HG02678 (cell line): ENCODE data around the gene TMEM174.

Experiments used
- ATAC-seq: cut with Tn5 transposase; IDR thresholded peaks from one replicate; pipeline ENCODE4 v1.9.1; 2021; ENCODE audit warnings: mild to moderate bottlenecking, moderate library complexity; ENCODE audit not compliant: unreplicated experiment

The TMEM174 gene, protein sequence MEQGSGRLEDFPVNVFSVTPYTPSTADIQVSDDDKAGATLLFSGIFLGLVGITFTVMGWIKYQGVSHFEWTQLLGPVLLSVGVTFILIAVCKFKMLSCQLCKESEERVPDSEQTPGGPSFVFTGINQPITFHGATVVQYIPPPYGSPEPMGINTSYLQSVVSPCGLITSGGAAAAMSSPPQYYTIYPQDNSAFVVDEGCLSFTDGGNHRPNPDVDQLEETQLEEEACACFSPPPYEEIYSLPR

DNA sequence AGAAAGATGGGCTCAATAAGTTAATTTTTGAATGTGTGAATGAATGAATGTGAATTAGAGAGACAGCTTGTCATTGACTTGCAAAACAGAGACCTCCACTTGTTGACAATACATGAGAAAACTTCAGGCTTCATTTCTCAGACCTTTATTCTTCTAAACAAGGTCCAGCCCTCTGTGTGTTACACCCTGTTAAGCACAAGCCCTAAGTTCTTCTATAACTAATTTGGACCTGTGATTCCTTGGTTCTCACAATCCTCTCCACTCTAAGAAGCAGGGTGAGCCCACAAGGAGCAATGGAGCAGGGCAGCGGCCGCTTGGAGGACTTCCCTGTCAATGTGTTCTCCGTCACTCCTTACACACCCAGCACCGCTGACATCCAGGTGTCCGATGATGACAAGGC, at the start of gene TMEM174:
Gene TMEM174 (plus strand): TSS at position 243 of the 400 bp plus-strand sequence. CDS start 51 bp downstream, at position 294.
- no peak for ATAC-seq

DNA sequence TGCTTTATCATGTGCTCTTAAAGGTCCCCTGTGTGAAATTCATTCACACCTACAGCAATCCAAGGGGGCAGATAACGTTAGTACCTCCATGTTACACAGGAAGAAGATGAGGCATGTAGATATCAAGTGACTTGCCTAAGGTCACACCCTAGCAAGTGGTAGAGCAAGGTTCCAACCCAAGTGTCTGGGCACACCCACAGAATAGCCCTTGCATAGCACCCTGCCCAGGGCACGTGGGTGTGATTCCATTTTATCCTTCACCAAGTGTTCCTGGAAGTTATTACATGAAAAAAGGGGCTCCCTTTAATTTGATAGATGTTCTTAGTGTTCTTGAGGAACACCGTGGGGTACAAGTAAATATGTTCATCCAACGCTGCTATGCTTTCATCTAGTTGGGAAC, 47.7 kb upstream of the TMEM174 start:
- ATAC-seq = no peak

DNA sequence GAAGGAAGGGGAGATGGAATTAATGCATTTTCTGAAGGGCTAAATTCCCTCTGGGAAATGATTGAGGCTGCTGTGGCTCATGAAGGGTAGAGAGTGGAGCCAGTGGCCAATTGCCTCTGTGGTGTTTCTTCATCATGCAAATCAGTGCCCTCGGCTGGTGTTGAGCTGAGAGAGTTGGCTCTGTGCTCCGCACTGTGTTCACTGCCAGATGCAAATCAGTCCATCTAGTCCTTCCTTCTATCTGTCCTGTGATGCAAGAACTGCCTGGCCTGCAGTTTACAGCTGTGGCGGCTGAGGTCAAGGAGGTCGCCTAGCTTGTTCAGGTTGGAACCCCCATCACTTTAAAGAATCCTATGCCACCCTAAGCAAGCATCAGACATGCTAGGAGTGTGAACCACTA, 46.6 kb upstream of the TMEM174 start:
- ATAC-seq = no peak

DNA sequence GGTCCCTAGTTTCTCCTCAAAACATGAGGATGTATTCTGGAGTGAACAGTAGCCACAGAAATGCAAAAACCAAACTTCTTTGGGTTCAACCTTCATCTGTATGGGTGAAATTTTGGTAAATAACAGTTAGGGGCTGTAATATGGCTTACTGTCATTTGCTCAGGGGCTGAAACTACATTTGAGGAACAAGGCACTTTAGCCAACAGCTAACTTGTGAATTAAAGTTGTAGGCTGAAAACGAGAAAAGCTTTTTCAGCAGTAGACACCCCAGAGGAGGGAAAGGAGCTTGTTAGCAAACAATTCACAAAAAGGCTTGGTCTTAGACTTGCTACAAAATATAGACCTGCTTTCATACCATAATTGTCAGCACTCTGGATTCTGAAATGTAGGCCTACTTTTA, 46.0 kb upstream of the TMEM174 start:
- no peak for ATAC-seq

DNA sequence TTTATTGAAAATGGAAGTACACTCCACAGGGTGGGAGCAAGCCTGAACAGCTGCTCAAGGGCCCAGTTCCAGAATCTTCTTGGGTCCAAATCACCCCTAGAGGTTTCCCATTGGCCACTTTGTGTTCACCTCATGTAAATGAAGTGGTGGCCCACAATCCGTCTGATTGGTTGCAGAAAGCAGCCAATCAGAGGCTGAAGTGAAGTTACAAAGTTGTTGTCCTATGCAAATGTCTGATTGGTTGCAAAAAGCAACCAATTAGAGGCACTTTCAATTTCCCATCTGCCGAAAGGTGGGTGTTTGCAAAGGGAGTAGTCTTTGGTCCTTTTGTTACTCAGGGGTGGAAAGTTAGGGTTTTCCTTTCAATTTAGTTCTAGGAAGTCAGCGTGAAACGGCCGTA, 43.9 kb upstream of the TMEM174 start:
- ATAC-seq = no peak

DNA sequence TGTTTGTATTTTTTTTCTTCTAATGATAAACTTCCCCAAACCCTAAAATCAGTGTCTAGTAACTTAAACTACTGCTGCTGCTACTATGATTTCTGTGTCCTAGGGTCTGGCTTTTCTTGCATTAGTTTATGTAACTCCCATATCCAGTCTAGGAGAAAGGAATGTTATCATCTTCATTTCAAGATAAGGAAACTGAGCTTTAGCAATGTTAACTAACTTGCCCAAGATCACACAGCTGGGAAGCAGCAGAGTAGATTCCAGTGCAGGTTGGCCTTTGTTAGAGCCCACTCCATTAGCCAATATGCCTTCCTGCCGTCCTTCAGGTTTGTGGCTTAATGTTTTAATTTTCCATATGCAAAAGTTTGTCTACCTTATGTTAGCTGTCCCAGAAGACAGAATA, 42.2 kb upstream of the TMEM174 start:
- ATAC-seq = no peak

DNA sequence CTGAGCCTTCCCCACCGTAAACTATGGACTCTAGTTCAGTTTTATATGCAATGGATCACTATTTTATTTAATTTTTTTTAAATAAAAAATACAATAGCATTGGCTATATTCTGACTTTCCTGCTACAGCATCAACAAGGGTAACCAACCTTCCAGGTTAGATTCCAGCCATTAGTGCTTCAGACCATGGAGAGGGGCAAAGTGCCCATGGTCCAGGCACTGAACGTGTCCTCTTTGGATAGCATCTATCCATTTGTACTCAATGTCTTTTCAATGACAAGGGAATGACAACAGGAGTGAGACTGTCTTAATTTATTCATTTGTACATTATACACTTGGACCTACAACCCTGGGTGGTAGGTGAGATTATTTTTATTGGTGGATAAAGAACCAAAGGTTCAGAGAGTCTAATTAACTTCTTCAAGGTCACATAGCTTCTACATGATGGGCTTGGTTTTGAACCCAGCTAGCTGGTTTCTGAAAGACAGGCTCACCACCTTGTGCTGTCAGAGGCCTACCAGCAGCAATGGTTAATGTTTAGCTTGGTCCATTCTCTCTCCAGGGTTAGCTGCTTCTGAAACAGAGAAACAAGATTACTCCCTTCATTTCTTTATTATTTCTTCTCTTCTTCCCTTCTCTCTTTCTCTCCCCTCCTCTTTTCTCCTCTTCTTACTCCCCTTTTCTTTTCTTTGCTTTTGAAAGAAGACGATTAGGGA, 41.1 kb upstream of the TMEM174 start:
- ATAC-seq = no peak

DNA sequence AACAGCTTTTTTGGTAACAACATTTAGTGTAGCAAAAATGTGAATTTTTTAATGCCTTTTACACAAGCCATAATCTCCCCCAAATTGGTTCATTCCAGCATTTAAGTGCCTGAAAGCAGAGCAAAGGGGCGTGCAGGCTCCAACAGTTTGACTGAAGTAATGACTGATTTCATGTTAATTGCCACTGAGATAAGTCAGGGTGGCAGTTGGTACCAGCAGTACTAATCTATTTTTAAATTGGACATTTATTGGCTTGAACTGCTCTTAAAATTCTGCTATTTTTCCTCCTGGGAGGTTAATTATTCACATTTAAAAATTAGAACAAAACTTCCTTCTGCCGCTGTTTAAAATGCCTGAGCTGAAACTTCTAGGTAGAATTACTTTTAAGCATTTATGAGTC, 40.2 kb upstream of the TMEM174 start:
- no peak for ATAC-seq

DNA sequence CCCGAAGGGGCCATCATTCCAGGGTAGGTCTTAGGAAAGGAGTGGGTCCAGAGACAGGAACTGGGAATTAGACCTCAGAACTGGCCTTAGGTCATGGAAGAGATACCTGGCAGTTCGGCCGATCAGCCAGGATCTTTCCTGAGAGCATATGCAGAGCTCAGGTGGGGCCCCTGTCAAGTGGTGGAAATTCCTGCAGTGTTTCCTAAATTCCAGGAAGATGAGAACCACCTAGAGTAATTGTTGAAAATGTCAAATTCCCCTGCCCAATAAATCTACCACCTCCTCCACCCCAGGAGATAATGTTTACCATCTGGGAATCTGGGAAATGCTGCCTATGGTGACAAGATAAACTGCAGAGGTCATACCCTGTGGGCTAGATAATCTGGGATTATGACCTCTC, 38.0 kb upstream of the TMEM174 start:
- ATAC-seq = no peak

DNA sequence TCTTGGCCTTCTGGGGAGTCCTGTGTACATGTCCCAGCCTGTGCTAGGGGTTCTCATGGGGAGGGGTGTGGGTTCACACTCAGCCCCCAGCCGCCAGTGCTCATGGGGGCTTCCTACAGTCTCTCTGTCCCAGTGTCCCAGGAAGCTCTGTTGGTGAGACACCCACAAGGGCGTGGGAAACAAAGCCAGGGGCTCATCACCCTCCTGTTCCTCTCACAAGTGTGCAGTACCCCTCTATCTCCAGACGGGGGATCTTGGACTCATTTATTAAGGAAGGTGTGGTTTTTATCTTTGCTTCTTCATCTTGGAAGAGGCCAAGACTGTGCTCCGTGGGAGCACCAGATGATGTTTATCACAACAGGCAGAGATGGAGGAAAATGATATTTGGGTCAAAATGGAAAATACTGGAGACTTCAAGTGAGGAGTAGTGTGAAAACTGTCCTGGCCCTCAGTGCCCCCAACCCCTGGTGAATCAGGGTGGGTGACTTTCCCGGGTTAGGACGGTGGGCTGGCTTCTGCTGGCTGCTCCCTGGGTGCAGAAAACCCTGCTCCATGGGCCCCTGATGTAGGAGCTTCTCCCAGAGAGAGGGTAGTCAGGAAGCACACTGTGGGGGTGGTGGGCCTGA, 37.5 kb upstream of the TMEM174 start:
- ATAC-seq = no peak

DNA sequence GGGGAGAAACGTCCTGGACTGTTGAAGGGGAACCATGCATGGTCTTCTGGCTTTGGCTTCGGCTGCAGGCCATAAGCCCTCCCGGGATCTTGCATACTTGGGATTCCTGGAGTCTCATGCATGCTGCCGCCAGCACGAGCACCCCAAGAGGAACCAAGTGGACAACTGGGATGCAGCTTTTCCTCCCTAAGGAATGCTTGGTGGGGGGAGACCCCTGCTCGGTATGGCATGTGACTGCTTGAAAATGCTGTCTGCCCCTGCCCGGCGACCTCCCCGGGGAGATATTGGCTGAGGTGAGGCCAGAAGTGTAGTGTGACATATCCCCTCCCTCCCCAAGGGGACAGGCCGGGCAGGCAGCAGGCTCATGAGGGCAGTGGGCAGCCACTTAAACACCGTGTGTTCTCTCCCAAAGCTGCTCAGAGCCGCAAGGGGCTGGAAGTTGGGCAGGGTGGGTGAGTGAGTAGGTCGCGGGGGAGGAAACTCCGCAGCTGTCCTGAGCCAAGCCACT, 36.9 kb upstream of the TMEM174 start:
- ATAC-seq = no peak

DNA sequence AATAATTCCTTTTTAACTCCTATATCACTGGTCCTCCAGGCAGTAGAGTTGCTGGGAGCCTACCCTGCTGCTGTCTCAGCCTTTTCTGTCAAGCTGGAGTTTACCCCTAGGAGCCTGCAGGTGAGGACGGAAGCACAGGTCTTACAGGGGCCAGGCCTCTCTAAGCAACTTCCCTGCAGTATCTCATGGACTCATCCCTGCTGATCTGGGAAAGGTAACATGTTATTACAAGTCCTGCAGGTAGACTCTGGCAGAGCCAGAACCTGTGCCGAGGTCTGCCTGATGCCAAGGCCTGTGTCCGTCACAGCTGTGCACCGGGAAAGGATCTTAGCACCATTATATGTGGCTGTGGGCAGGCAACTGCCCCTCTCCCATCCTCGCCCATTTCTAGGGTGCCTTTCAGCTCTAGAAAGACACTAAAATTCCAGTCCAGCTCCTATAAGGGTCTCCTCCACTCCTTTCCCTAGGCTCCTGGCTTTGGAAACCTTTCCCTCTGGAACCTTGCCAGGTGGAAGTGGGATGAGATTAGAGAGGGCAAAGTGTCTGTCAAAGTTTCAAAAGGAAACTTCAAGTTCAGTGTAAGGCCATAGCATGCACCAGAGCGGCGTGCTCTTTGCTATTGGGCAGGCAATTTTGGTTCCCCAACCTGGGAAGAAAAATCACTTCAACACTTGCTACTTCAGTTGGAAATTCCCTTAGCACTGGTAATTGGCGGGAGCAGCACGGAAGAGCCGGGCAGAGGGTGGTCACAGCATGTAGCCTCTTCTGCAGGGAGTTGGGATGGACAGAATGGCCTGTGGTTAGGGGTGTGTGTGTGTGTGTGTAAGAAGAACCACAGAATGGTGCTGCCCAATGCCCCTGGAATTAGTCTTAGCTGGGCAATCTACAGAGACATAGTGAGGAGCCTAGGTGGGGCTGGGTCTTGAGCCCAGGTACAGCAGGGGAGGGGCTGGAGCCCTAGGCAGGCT, 35.1 kb upstream of the TMEM174 start:
- ATAC-seq = no peak

DNA sequence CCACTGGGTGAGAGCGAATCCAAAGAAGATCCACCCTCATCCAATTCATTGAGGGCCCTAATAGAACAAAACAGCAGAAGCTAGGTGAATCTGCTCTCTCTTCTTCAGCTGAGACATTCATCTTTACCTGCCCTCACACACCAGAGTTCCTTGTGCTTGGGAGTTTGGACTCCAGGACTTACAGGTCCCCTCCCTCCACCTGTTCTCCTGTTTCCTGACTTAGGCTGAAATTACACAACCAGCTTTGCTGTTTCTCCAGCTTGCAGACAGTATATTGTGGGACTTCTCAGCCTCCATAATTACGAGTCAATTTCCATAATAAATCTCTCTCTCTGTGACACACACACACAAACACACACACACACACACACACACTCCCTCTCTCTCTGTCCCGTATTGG, 33.5 kb upstream of the TMEM174 start:
- ATAC-seq = no peak

DNA sequence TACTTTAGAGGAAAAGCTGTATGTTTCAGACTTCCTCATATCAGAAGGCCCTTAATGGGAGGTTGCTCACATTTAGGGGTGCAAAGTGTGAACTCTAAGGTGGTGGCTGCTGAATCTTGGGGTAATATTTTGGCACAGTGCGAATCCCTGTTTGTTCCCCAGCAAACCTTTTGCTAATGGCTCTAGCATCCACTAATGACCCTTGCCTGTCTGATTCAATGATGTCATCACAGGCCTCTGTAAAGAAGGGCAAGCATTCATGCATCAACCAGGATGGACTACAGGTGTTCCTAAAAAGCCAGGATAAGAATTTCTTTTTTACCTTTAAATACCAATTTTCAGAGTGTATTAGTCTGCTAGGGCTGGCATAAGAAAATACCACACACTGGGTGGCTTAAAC, 32.2 kb upstream of the TMEM174 start:
- no peak for ATAC-seq

DNA sequence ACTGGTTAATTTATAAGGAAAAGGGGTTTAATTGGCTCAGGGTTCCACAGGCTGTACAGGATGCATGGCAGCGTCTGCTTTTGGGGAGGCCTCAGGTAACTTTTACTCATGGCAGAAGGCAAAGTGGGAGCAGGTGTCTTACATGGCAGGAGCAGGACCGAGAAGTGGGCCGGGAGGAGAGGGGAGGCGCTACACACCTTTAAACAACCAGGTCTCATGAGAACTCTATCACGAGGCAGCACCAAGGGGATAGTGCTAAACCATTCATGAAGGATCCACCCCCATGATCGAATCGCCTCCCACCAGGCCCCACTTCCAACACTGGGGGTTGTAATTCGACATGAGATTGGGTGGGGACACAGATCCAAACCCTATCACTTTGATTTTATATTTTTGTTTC, 31.0 kb upstream of the TMEM174 start:
- no peak for ATAC-seq

DNA sequence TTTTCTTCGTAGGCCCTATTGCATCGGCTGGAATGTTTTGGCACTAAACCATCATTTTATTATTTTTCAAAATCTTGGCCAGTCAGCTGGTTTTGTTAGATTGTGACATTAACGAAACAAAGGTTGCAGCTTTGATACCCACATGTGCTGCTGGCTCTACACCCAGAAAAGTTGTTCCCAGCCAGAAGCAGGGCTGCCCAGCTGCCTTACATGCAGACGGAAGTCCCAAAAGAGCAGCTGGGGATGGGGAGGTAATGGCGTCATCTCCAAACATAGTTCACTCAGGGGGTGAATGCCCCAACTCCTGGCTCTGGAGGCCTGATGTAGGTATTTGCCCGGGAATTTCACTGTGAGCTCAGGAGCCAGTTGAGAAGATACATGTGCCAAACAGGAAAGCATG, 29.3 kb upstream of the TMEM174 start:
- no peak for ATAC-seq

DNA sequence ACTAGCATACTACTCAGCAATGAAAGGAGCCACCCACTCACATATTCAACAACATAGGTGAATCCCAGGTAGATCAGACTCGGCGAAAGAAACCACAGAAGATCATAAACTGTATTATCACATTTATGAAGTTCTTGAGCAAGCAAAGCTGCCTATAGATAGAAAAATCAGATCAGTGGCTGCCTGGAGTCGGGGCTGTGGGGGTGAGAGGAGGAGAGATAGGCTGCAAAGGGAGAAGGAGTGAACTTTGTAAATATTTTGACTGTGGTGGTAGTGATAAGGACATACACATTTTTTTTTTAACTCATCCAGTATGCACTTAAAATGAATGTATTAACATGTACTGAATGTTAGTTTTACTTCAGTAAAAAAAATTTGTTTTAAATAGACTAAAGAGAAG, 23.5 kb upstream of the TMEM174 start:
- ATAC-seq = no peak

DNA sequence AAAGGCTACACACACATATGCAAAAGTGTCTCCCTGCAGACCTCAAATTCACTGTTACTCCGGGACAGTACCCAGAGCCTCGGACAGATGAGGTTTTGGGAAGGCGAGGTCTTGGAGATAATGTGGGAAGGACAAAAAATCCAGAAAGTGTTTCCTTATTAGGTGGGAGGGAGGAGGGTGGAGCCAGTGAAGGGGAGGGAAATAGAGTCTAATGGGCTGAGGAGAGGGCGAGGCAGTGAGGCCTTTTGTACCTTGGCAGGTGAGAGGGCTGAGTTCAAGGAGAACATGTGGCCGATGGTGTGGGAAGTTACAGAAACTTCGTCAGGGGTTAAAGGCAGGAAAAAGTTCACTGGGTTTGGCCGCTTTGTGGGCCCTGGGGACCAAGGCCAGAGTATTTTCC, 22.1 kb upstream of the TMEM174 start:
- ATAC-seq = no peak

DNA sequence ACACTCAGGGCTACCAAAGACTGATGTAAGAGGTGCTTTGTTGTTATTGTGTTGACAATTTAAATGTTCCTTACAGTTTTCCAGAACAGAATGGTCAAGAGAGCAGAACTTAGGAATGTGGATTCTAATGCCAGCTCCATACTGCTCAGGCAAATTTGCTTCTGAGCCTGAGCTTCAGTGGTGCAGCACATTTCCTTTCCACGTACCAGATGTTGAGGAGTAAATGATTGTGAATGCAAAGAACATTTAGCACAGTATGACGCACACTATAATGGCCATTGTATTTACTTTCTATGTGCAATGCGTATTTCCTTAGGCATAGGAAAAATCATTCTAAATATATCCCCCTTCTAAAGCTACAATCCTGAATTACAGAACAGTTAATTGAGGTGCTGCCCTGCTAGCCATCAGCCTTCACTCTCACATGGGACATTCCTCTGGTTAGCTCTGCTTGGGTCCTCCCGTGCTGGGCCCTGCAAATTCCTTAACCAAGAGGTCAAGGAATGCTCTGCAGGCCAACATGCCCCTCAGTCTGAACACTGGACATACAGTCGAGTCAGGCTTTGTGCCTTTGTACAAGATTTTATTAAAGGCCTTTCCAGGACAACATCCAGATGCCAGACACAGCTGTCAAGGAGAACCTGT, 21.1 kb upstream of the TMEM174 start:
- no peak for ATAC-seq
